ENCODE measurements around the gene CD177.

- TF ChIP-seq RAD21 (IDR thresholded peaks at IDR 0.05) (no peak), MAX (IDR thresholded peaks at IDR 0.05) (no peak), FOXA1 (IDR thresholded peaks at IDR 0.05) (no peak), CTCF (IDR thresholded peaks at IDR 0.05; ENCODE audit: low read depth, low read length, missing input control) (no peak), TAF1 (conservative IDR thresholded peaks at IDR 0.05) (no peak), SP1 (IDR thresholded peaks at IDR 0.05) (no peak), GABPA (IDR thresholded peaks at IDR 0.05 in 1 of 2, conservative IDR thresholded peaks at IDR 0.05 in 1 of 2) (no peak)
These were observed 47.4 kb upstream of the CD177 start for GRCh38 chr19:43306097-43306496.

Data from liver (tissue), 3 donors.